ENCODE results near the gene RIMS4.
"Not testable (repeated sequence)": the region's sequence is repeated elsewhere in the genome, so short reads cannot be mapped to it uniquely, and the experiment has no call there.

Gene RIMS4

DNA sequence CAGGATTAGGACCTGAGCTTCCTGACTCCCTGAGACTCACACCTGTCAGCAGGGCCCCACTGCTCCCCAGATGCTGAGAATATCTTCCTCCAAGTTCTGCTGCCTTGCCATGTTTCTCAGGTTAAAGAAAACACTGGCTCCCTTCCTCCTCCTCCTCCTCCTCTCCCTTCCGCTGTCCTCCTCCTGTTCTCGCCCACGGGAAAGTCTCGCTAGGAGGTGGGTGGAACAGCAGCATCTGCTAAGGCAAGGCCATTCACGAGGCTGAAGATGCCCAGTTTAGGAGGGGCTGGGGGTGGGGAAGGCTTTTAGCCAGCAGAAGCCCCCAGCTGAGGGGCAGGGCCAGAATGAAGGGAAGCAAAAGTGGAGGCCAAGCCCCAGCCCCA, 40.9 kb downstream of the RIMS4 start:
- Histone ChIP-seq H3K4me3 (no peak overlapping the region), H3K27ac (no peak overlapping the region)

- H3K27ac ChIP-seq: no peak overlapping the region
- no peak overlapping the region for H3K4me3 ChIP-seq
Observed at GRCh38 chr20:44768854-44769480, 41.4 kb downstream of the RIMS4 start.

GRCh38 chr20:44768256-44768655, 42.1 kb downstream of the RIMS4 start:
- H3K4me3 ChIP-seq: no peak overlapping the region
- H3K27ac ChIP-seq: no peak overlapping the region

DNA sequence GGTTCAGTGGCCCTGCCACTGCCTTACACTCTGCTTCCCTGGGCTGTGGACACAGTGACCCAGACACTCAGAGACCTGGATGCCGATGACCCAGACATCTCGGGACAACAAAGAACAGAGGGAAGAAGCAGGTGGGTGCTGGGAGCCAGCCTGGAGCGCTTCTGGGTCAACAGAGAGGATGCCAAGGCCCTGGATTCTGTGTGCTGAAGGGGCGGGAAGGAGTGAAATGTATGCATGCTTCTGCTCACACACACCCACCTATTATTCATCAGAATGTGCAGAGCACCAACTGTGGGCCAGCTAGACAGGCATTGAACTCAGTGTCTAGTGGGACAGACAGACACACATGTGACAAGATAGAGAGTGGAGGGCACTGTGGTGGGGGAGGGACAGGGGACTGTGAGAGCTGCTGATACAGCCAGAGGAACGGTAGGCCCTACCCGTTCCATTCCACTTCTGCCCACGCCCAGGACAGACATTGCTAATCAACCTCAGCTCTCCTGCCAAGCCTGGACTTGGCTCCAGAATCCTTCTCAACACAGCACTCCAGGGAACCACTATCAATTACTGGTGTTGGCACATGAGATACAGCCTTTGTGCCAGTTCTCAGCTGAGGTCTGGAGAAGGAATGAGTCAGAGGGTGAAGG, 44.5 kb downstream of the RIMS4 start:
- Histone ChIP-seq H3K27ac (no peak overlapping the region), H3K4me3 (no peak overlapping the region)

GRCh38 chr20:44765091-44765490, 45.3 kb downstream of the RIMS4 start:
- Histone ChIP-seq H3K27ac (no peak overlapping the region), H3K4me3 (no peak overlapping the region)

DNA sequence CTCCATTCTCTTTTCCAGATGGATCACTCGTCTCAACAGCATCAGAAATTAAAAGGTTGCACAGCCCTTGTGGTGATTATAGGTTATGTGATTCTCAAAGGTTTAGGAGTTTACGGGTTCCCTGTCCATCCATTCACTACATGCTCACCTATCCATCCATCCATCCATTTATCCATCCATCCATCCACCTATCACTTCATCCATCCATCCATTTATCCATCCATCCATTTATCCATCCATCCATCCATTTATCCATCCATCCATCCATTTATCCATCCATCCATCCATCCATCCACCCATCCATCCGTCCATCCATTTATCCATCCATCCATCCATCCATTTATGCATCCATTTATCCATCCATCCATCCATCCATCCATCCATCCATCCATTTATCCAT, 46.5 kb downstream of the RIMS4 start:
- not testable (repeated sequence) for H3K4me3 ChIP-seq, H3K27ac ChIP-seq

DNA sequence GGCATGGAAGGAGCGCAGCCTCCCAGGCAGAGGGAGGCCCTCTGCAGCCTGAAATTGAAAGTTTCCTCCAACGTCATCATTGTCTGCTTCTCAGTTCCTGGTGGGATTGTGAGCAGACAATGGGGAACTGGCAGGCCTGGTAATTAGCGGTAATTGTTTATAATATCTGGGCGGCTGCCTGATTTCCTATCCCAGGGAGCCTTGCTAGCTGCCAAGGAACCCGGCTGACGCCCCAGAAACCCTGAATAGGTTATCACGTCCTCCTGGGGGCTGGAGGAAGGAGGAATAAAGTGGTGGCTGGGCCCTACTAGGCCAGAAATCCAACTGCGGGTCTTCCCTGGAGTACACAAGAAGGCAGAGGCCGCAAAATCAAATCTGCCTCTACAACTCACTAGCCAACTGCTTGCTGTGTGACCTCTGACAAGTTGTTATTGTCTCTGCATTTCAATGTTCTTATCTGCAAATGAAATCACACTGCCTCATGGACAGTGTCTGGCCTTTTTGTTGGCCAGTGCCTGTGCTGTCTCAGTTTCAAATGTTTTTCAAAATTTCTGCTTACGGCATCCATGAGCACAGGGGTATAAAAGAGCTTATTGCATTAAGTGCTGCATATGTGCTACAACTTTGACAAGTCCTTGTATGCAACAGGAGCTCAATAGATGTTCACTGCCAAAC, 47.7 kb downstream of the RIMS4 start:
- Histone ChIP-seq H3K4me3 (no peak overlapping the region), H3K27ac (peak overlapping the region in 1 of 21 experiments; percentile 49)

GRCh38 chr20:44761423-44761822, 48.9 kb downstream of the RIMS4 start:
- no peak overlapping the region for H3K4me3 ChIP-seq
- H3K27ac ChIP-seq: no peak overlapping the region

DNA sequence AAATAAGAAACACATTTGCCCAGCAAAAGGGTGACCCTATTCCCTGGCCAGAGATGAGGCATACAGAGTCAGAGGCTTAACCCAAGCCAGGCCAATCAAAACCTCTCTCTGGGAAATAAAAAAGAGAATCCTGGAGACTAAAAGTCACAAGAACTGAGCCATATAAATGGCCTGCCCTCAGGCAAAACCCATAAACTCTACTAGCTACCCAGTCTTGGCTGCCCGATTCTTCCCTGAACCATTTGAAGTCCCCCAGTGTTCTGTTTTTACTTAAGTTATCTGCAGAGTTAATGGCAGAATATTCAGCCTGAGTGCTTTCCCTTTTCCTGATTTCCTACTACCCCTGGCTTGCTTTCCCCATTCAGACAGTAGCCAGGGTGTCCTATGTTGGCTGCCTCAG, 50.8 kb downstream of the RIMS4 start:
- Histone ChIP-seq H3K4me3 (no peak overlapping the region), H3K27ac (no peak overlapping the region)

DNA sequence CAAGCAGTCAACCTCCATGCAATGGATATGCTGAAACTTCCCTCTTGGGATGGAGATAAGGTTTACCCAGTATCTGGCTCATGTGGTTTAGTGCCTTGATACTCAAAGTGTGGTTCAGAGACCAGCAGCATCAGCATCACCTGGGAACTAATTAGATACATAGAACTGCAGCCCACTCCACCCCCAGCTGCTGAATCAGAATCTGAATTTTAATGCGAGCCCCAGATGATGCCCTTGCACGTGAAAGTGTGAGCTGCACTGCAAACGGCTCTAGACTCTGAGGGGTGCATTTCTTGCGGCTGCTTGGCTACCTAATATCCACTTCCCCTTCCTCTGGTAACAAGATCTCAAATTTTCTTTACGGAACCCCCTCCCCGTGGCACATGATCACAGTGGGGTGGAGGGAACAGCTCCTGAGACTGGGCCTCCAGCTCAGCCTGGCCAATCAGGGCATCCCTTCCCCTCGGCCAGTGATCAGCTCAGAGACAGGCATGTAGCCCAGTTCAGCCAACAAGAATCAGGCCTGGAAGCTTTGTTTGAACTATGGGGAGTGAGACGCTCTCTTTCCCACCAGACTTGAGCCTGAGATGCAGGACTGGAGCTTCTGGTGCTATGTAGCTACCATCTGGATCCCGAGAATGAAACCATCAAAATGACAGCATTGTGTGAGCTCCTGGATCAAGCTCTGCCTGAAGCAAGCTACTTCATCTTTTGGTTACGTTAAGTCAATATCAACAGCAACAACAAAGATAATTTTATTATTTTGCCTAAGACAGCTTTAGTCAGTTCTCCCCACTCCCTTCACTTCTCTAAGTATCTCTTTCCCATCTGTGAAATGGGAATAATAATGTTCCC, 51.9 kb downstream of the RIMS4 start:
- H3K27ac ChIP-seq: no peak overlapping the region
- H3K4me3 ChIP-seq: no peak overlapping the region

- no peak overlapping the region for H3K4me3 ChIP-seq
- no peak overlapping the region for H3K27ac ChIP-seq
Observed at GRCh38 chr20:44756956-44757355, 53.4 kb downstream of the RIMS4 start.

DNA sequence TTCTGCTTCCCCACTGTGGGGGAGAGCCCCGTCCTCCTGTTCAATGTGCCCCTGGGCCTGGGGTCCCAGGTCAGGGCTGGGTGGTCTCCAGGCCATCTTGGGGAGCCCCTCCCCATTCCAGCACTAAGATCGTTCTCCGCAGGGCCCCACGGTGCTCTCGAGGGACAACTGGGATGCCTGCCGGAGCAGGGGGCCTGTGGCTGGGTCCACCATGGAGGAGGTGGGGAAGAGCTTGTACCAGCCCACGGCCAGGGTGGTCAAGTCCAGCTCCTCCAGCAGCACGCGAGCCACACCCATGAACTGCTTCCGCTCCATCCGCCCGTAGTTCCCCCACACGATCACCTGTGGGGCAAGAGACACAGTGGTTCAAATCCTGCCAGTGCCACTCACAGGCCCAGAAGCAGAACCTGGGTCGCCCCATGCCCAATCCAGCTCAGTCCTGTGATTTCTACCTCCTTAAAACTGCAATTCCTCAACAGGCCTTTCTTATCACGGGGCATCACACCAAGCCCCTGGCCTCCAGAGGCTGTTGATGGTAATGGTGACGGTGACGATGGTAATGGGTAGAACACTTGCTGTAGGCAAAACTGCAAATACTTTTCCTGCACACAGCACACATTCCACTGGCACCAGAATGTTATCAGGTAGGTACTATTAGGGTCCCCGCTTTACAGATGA, 54.2 kb downstream of the RIMS4 start:
- H3K4me3 ChIP-seq: no peak overlapping the region
- H3K27ac ChIP-seq: no peak overlapping the region

GRCh38 chr20:44754554-44754953, 55.8 kb downstream of the RIMS4 start:
- Histone ChIP-seq H3K27ac (no peak overlapping the region), H3K4me3 (no peak overlapping the region)

DNA sequence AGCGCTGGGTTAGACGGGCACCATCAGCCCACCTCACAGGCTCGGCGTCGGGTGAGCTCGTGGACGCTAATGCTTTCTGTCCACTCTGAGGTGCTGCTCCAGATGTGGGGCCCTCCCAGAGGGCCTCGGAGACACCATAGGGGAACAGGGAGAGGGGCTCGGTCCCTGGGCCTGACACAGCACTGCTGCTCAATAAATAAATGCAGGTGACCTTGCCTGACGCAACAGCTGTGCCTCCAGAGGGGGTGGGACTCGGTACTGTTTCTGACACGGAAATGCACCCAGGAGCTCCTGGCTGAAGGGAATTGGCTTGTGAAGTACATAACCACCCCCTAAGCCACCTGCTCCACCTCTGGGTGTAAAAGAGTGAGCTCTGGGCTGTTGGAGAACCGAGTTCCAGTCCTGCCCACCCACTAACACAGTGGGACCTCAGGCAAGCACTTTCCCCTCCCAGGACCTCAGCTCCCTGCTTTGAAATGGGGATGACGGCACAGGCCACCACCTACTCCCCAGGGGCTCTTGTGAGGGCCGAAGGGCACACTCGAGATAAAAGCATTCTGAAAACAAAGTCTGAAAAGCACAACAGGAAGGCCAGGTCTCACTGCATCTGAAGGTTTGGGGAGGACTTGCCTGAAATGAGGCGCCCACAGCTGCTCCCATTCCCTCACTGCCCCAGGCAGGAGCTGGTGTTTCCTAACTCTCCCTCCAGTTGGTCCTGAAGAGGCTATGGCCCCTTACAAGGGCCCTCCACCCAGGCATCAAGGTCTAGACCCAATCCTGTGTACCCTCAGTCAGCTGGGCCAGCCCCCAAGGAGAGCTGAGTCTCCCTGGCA, 58.0 kb downstream of the RIMS4 start:
- H3K4me3 ChIP-seq: no peak overlapping the region
- no peak overlapping the region for H3K27ac ChIP-seq

DNA sequence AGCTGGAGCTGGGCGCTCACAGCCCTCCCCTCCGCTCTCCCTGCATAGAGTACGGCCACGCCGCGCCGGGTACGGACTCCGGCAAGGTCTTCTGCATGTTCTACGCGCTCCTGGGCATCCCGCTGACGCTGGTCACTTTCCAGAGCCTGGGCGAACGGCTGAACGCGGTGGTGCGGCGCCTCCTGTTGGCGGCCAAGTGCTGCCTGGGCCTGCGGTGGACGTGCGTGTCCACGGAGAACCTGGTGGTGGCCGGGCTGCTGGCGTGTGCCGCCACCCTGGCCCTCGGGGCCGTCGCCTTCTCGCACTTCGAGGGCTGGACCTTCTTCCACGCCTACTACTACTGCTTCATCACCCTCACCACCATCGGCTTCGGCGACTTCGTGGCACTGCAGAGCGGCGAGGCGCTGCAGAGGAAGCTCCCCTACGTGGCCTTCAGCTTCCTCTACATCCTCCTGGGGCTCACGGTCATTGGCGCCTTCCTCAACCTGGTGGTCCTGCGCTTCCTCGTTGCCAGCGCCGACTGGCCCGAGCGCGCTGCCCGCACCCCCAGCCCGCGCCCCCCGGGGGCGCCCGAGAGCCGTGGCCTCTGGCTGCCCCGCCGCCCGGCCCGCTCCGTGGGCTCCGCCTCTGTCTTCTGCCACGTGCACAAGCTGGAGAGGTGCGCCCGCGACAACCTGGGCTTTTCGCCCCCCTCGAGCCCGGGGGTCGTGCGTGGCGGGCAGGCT, 60.1 kb downstream of the RIMS4 start:
- H3K4me3 ChIP-seq: no peak overlapping the region
- H3K27ac ChIP-seq: no peak overlapping the region

GRCh38 chr20:44748005-44748370, 62.4 kb downstream of the RIMS4 start:
- Histone ChIP-seq H3K4me3 (no peak overlapping the region), H3K27ac (no peak overlapping the region)

DNA sequence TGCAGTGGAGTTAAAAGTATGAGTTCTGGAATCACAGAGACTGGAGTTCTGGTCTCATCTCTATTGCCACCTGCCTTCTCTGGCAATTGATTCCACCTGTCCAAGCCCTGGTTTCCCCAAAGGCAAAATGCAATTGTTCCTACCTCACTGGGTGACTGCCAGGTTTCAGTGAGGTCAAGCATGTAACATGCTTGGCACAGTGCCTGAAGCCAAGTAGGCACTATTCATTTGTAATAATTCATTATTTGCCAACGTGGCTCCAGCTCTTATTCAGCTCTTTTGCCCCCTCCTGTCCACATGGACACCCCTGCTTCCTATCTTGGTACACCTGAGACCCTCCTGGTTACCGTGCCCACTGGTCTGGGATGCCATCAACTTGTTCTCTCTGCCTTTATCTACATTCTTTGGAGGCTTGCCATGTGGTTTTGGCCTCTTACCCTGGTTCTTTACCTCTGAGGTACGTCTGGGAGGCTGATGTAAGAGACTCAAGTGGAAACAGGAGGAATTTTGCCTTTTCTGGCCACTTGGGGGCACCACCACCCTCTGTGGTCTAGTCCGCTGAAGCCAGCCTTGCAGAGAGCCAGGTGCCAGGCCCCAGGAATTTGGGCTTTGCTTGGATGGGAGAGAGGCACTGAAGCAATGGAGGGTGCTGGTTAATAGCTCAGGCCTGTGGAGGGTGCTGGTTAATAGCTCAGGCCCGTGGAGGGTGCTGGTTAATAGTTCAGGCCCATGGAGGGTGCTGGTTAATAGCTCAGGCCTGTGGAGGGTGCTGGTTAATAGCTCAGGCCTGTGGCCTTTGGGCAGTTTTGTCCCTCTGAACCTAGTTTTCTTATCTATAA, 63.0 kb downstream of the RIMS4 start:
- Histone ChIP-seq H3K4me3 (no peak overlapping the region), H3K27ac (no peak overlapping the region)

All from skin epidermis (tissue), 12 donors.